CD4-positive, alpha-beta memory T cell (primary cell): ENCODE measurements around the gene DGKZ. TPM values are rescaled to one million over a fixed set of nuclear protein-coding genes. Genes with fewer than 3 reads are reported as not detected.
A peak's percentile ranks its signal among the peaks of the same experiment; 100 is the strongest.

Source experiments
- CTCF ChIA-PET: fragments of 350-600 bp; sonication (Branson Sonifier 250); formaldehyde crosslinking; loops from one replicate; lab custom pipeline; 2021; ENCODE audit warnings: inconsistent platforms; ENCODE audit not compliant: partially characterized antibody; lab: Charles Lee
- POLR2A ChIA-PET: fragments of 350-600 bp; sonication (Branson Sonifier 250); formaldehyde crosslinking; loops from one replicate; lab custom pipeline; 2021; ENCODE audit not compliant: partially characterized antibody; lab: Charles Lee
- DNase-seq, 5 donors: peaks; one replicate each; pipeline versions ENCODE4 v3.0.0 to v3.0.0-alpha.2; 2020 to 2022; ENCODE audit warnings: mixed read lengths in 1 of 5
- H3K27ac ChIP-seq: one replicate; pipeline ENCODE4 v1.7.0; 2013; ENCODE audit warnings: low read depth, low read length
- H3K27me3 ChIP-seq: 2 replicates; pipeline ENCODE4 v1.7.0; 2013; ENCODE audit warnings: mild to moderate bottlenecking, low read length, moderate library complexity; ENCODE audit not compliant: insufficient read depth
- H3K36me3 ChIP-seq: 2 replicates; pipeline ENCODE4 v1.7.0; 2013; ENCODE audit warnings: mild to moderate bottlenecking, low read length, moderate library complexity; ENCODE audit not compliant: insufficient read depth
- H3K4me1 ChIP-seq: 2 replicates; pipeline ENCODE4 v1.7.0; 2013; ENCODE audit warnings: mild to moderate bottlenecking, low read length, moderate library complexity; ENCODE audit not compliant: insufficient read depth
- H3K4me3 ChIP-seq, 2 donors: one replicate each; pipeline ENCODE4 v1.7.0; 2013; ENCODE audit warnings: low read length in 2 of 2, mild to moderate bottlenecking in 1 of 2
- H3K9me3 ChIP-seq, 2 donors: one replicate each; pipeline ENCODE4 v1.7.0; 2013; ENCODE audit warnings: low read length in 2 of 2, control low read depth in 1 of 2; ENCODE audit not compliant: control insufficient read depth in 1 of 2
- H3K27ac Mint-ChIP-seq, 7 donors: one replicate each; pipeline ENCODE4 v1.8.0; 2020 to 2021; ENCODE audit warnings: mixed read lengths in 7 of 7, mild to moderate bottlenecking in 6 of 7, inconsistent platforms in 3 of 7, moderate library complexity in 3 of 7
- H3K27me3 Mint-ChIP-seq, 2 donors: one replicate each; pipeline ENCODE4 v1.8.0; 2020 to 2021; ENCODE audit warnings: mixed read lengths in 2 of 2
- H3K36me3 Mint-ChIP-seq, 2 donors: one replicate each; pipeline ENCODE4 v1.8.0; 2020 to 2021; ENCODE audit warnings: mixed read lengths in 2 of 2, inconsistent platforms in 1 of 2, mild to moderate bottlenecking in 1 of 2
- H3K4me1 Mint-ChIP-seq, 4 donors: one replicate each; pipeline ENCODE4 v1.8.0; 2020 to 2021; ENCODE audit warnings: mixed read lengths in 4 of 4, mild to moderate bottlenecking in 1 of 4
- H3K4me3 Mint-ChIP-seq, 8 donors: one replicate each; pipeline ENCODE4 v1.8.0; 2020 to 2021; ENCODE audit warnings: mixed read lengths in 8 of 8, mild to moderate bottlenecking in 7 of 8, moderate library complexity in 6 of 8, inconsistent platforms in 3 of 8
- H3K9me3 Mint-ChIP-seq, 8 donors: one replicate each; pipeline ENCODE4 v1.8.0; 2020 to 2021; ENCODE audit warnings: mixed read lengths in 8 of 8, mild to moderate bottlenecking in 5 of 8, inconsistent platforms in 3 of 8, moderate library complexity in 1 of 8
- intact Hi-C: fragments of 100-400 bp; cut with micrococcal nuclease; formaldehyde crosslinking; loops from one replicate; pipeline ENCODE4 v1.15.1; 2023
- polyA plus RNA-seq, 2 donors: library from polyadenylated mRNA; unstranded; fragments of 300-500 nt; fragmentation: Illumina TruSeq; gene quantifications; one replicate each; pipeline ENCODE4 v1.2.3, GENCODE V29; 2021
- total RNA-seq, 2 experiments: library from RNA; stranded (reverse); gene quantifications; one replicate each; pipeline ENCODE4 v1.2.3, GENCODE V29; 2021

The DGKZ gene
- total and polyA plus RNA-seq, 4 experiments from 2014 or later, result 34.8 to 235 (median 154) TPM

GRCh38 chr11:46308631-46309419 is 38.4 kb upstream of the DGKZ start:
- Mint-ChIP-seq H3K27ac (peak overlapping the region in 1 of 7 donors; percentile 69), H3K4me1 (peaks cover 4 to 11% (median 6%) of the 10 kb centered on the region in 4 donors), H3K4me3 (no peak overlapping the region), H3K36me3 (no peaks in the 10 kb centered on the region), H3K27me3 (no peaks in the 10 kb centered on the region), H3K9me3 (no peaks in the 10 kb centered on the region)
- H3K4me1 ChIP-seq, result peaks cover 6% of the 10 kb centered on the region
- no peaks in the 10 kb centered on the region for H3K9me3 ChIP-seq
- no peak overlapping the region for H3K4me3 ChIP-seq
- no peak overlapping the region for H3K27ac ChIP-seq
- CTCF ChIA-PET, result interaction anchor here (1.0 to 13.6 kb wide), 26 partner anchors 9 to 344 kb away, joined by 3 to 279 read pairs (median 6); partner anchors contain the start of genes CREB3L1 and DGKZ
- peak; percentile 44 to 61 (median 53) for DNase-seq
- POLR2A ChIA-PET, result interaction anchor here (0.6 to 1.6 kb wide), 2 partner anchors 10 to 182 kb away, joined by 3 to 4 read pairs; no protein-coding TSS in a partner anchor
- H3K27me3 ChIP-seq, result no peaks in the 10 kb centered on the region
- H3K36me3 ChIP-seq, result no peaks in the 10 kb centered on the region
- intact Hi-C loops, result loop anchor here (1.0 to 5.0 kb wide), 5 partner anchors 58 to 538 kb away; no protein-coding TSS in a partner anchor

GRCh38 chr11:46309814-46310259 is 37.4 kb upstream of the DGKZ start:
- Mint-ChIP-seq H3K4me1 (peaks cover 4 to 12% (median 6%) of the 10 kb centered on the region in 4 donors), H3K27me3 (no peaks in the 10 kb centered on the region), H3K27ac (peak overlapping the region in 1 of 7 donors; percentile 24), H3K9me3 (no peaks in the 10 kb centered on the region), H3K36me3 (no peaks in the 10 kb centered on the region), H3K4me3 (no peak overlapping the region)
- ChIA-PET CTCF (interaction anchor here (0.9 to 13.6 kb wide), 27 partner anchors 8 to 345 kb away, joined by 3 to 279 read pairs (median 5); partner anchors contain the start of gene CREB3L1), POLR2A (interaction anchor here (0.5 to 1.6 kb wide), 2 partner anchors 21 to 183 kb away, joined by 3 to 4 read pairs; no protein-coding TSS in a partner anchor)
- Histone ChIP-seq H3K4me3 (no peak overlapping the region), H3K27ac (no peak overlapping the region), H3K4me1 (peaks cover 6% of the 10 kb centered on the region), H3K27me3 (no peaks in the 10 kb centered on the region), H3K36me3 (no peaks in the 10 kb centered on the region), H3K9me3 (no peaks in the 10 kb centered on the region)
- intact Hi-C loops, result loop anchor here (2.0 to 5.0 kb wide), 2 partner anchors 57 to 539 kb away; no protein-coding TSS in a partner anchor
- DNase-seq, result no peak

DNA sequence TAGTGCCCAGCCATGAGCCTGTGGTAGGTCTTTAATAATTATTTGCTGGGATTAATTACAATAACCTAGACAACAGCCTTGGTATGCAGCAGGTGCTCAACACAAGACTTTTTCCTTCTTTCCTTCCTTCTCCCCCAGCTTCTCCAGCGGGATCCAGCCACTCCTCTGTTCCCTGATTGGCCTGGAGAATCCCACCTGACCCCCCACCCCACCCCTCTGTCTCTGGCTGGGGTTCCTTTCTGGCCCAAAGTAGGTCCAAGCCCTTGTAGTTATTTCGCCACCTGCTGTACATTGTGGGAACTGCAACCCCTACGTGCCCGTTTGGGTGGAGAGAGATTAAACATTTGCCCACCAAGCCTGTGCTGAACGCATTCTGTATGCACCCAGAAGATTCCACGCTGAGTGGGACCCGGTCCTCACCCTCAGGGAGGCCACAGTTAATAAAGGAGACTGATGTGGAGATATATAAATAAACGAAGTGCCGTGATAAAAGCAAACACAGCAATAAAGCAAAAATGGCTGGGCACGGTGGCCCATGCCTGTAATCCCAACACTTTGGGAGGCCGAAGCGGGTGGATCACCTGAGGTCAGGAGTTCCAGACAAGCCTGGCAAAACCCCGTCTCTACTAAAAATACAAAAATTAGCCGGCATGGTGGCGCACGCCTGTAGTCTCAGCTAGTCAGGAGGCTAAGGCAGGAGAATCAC is 32.1 kb upstream of the DGKZ start:
- peaks cover 11 to 28% (median 20%) of the 10 kb centered on the region in 4 donors for H3K4me1 Mint-ChIP-seq
- DNase-seq, result peak; percentile 57 to 73 (median 66)
- H3K4me3 ChIP-seq, result no peak overlapping the region
- ChIA-PET CTCF (interaction anchor here (0.7 to 13.6 kb wide), 20 partner anchors 7 to 350 kb away, joined by 3 to 279 read pairs (median 4); no protein-coding TSS in a partner anchor), POLR2A (interaction anchor here (0.8 to 6.4 kb wide), 2 partner anchors 17 to 52 kb away, joined by 3 to 53 read pairs; no protein-coding TSS in a partner anchor)
- no peaks in the 10 kb centered on the region for H3K9me3 ChIP-seq
- H3K9me3 Mint-ChIP-seq, result no peaks in the 10 kb centered on the region
- no peaks in the 10 kb centered on the region for H3K27me3 ChIP-seq
- peak overlapping the region in 1 of 8 donors; percentile 26 for H3K4me3 Mint-ChIP-seq
- no peaks in the 10 kb centered on the region for H3K36me3 ChIP-seq
- H3K4me1 ChIP-seq, result peaks cover 17% of the 10 kb centered on the region
- no peaks in the 10 kb centered on the region for H3K36me3 Mint-ChIP-seq
- H3K27me3 Mint-ChIP-seq, result no peaks in the 10 kb centered on the region
- intact Hi-C loops, result loop anchor here (1.0 kb wide), 1 partner anchor 76 kb away; no protein-coding TSS in a partner anchor
- H3K27ac ChIP-seq, result no peak overlapping the region
- H3K27ac Mint-ChIP-seq, result peak overlapping the region in 1 of 7 donors; percentile 65

- intact Hi-C loops, result loop anchor here (1.0 kb wide), 1 partner anchor 77 kb away; no protein-coding TSS in a partner anchor
- Histone ChIP-seq H3K9me3 (no peaks in the 10 kb centered on the region), H3K36me3 (no peaks in the 10 kb centered on the region), H3K4me1 (peaks cover 17% of the 10 kb centered on the region), H3K4me3 (no peak overlapping the region), H3K27me3 (no peaks in the 10 kb centered on the region), H3K27ac (no peak overlapping the region)
- Mint-ChIP-seq H3K4me3 (no peak overlapping the region), H3K4me1 (peaks cover 13 to 28% (median 20%) of the 10 kb centered on the region in 4 donors), H3K27ac (no peak overlapping the region), H3K9me3 (no peaks in the 10 kb centered on the region), H3K27me3 (no peaks in the 10 kb centered on the region), H3K36me3 (no peaks in the 10 kb centered on the region)
- ChIA-PET POLR2A (interaction anchor here (0.8 to 6.4 kb wide), 2 partner anchors 16 to 51 kb away, joined by 3 to 53 read pairs; no protein-coding TSS in a partner anchor), CTCF (interaction anchor here (0.7 to 13.6 kb wide), 15 partner anchors 8 to 351 kb away, joined by 3 to 279 read pairs (median 4); no protein-coding TSS in a partner anchor)
- DNase-seq, result no peak
Measured at GRCh38 chr11:46315783-46316563, 31.3 kb upstream of the DGKZ start.

DNA sequence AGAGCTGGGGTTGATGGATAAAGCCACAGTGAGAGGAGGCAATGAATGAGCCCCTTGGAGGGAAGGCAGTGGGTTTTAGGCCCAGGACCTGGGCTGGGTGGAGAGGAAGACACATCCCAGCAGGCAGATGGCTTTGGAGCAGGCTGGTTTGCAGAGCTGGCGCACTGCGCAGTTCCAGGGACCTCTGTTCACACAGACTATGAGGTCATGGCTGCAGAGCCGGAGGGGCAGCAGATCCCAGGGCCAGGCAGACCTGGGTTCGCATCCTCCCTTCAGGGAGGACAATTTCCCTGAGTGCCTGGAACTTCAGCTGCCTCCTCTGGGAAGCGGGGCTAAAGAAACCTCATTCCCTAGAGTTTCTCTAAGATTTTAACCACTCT is 28.2 kb upstream of the DGKZ start:
- POLR2A ChIA-PET, result interaction anchor here (0.9 to 6.4 kb wide), 3 partner anchors 13 to 76 kb away, joined by 3 to 53 read pairs (median 3); partner anchors contain the start of gene DGKZ
- H3K27me3 Mint-ChIP-seq, result no peaks in the 10 kb centered on the region
- peak overlapping the region in 5 of 8 donors; percentile 30 to 73 (median 67) for H3K4me3 Mint-ChIP-seq
- peaks cover 13 to 32% (median 20%) of the 10 kb centered on the region in 4 donors for H3K4me1 Mint-ChIP-seq
- Histone ChIP-seq H3K4me3 (no peak overlapping the region), H3K36me3 (no peaks in the 10 kb centered on the region), H3K27ac (no peak overlapping the region), H3K27me3 (no peaks in the 10 kb centered on the region), H3K9me3 (no peaks in the 10 kb centered on the region), H3K4me1 (peaks cover 17% of the 10 kb centered on the region)
- H3K36me3 Mint-ChIP-seq, result no peaks in the 10 kb centered on the region
- H3K9me3 Mint-ChIP-seq, result no peaks in the 10 kb centered on the region
- H3K27ac Mint-ChIP-seq, result peak overlapping the region; percentile 7 to 86 (median 84)
- DNase-seq, result no peak
- CTCF ChIA-PET, result interaction anchor here (0.8 to 13.6 kb wide), 10 partner anchors 8 to 354 kb away, joined by 3 to 187 read pairs (median 4); no protein-coding TSS in a partner anchor
- intact Hi-C loops, result no loop called here

GRCh38 chr11:46321757-46322156 is 25.5 kb upstream of the DGKZ start:
- Mint-ChIP-seq H3K27ac (no peak overlapping the region), H3K4me3 (no peak overlapping the region), H3K9me3 (no peaks in the 10 kb centered on the region), H3K4me1 (peaks cover 12 to 32% (median 19%) of the 10 kb centered on the region in 4 donors), H3K36me3 (no peaks in the 10 kb centered on the region), H3K27me3 (no peaks in the 10 kb centered on the region)
- ChIA-PET CTCF (interaction anchor here (1.2 to 4.2 kb wide), 3 partner anchors 9 to 84 kb away, joined by 3 to 24 read pairs (median 4); no protein-coding TSS in a partner anchor), POLR2A (interaction anchor here (0.9 kb wide), 1 partner anchor 9 kb away, joined by 5 read pairs; no protein-coding TSS in a partner anchor)
- Histone ChIP-seq H3K27me3 (no peaks in the 10 kb centered on the region), H3K36me3 (no peaks in the 10 kb centered on the region), H3K9me3 (no peaks in the 10 kb centered on the region), H3K4me1 (peaks cover 12% of the 10 kb centered on the region), H3K27ac (no peak overlapping the region), H3K4me3 (no peak overlapping the region)
- intact Hi-C loops, result no loop called here
- no peak for DNase-seq
